Measurements from ENCODE around the gene ZNF35. TPM values are rescaled to one million over a fixed set of nuclear protein-coding genes. Genes with fewer than 3 reads are reported as not detected.

Gene ZNF35
- total RNA-seq (2014; rRNA removed) (12.0 and 12.4 TPM in 2 replicates), Bru-seq, nascent RNA (percentile 90 among the genes with signal in this experiment), BruChase-seq, experiment 1, labeled RNA remaining after a 6-hour chase (percentile 90 among the genes with signal in this experiment), BruChase-seq, experiment 2, labeled RNA remaining after a 2-hour chase (percentile 93 among the genes with signal in this experiment)
- long read RNA-seq, transcript ZNF35-201 (3 exons, 2,503 nt) = major isoform, 13 of 36 reads
- long read RNA-seq, transcript ZNF35-202 (4 exons, 2,661 nt) = major isoform, 13 of 36 reads
- long read RNA-seq, partial matches to known transcripts = 0 of 36 reads
- long read RNA-seq, other reads (novel, unspliced or antisense) = 8 of 36 reads

DNA sequence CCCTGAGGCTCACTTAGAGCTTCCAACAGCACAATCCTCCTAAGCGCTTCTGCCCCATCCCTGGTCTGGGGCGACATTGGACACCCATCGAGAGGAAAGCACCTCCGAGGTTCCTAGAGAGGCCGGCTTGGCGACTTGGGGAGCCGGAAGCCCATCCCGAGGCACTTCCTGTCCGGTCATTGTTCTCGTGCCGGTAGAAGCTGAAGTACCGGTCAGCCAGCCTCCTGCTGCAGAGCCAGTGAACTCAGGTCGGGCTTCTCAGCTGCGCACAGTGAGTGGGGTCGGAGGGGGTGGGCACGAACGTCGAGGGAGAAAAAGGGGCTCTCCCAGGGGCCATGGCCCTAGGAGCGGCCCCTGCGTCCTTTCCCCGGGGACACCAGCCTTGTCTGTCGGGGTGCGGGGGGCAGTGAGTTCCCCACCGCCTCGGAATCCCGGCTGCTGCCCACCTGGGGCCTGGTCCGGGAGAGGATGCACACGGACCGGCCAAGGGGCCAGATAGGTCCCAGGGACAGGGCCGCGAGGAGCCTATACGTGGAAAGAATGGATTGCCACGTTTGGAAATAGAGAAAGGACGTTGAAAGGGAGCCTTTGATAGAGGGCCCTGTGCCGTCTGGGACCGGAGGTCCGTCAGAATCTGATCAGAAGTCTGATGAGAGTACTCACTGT is at the start of gene ZNF35:
ZNF35 (plus strand) TSS at position 169 of the 666 bp plus-strand sequence. CDS start 2,336 bp downstream, outside the sequence.
- peaks cover 5% of the 10 kb centered on the region; the same call in 1 of the 2 replicates for H3K9me3 ChIP-seq (ENCODE audit: low read length)
- H3F3A ChIP-seq (ENCODE audit: low read length, unreplicated experiment) = no peaks in the 10 kb centered on the region
- H3K27me3 ChIP-seq (ENCODE audit: low read length) = no peaks in the 10 kb centered on the region
- ATAC-seq = peak; percentile 98
- peaks cover 27% of the 10 kb centered on the region for H3K79me2 ChIP-seq (ENCODE audit: low read length)
- peak within 1 kb of the TSS; percentile 88 for H3K4me2 ChIP-seq (ENCODE audit: low read length)
- H3K4me3 ChIP-seq (ENCODE audit: low read length) = peak within 1 kb of the TSS; percentile 74
- ChIA-PET CTCF (no interaction called here), POLR2A (ENCODE audit: unreplicated experiment) (interaction anchor here (0.6 kb wide), 1 partner anchor 414 kb away, joined by 6 read pairs; no protein-coding TSS in a partner anchor)
- H2AFZ ChIP-seq (ENCODE audit: low read length) = peak within 1 kb of the TSS; percentile 91
- intact Hi-C loops (cut with micrococcal nuclease) = loop anchor here (1.0 to 10.0 kb wide), 3 partner anchors 24 to 236 kb away; no protein-coding TSS in a partner anchor
- H3K27ac ChIP-seq (ENCODE audit: low read length) = no peak within 1 kb of the TSS
- TSS peak; percentile 77 for BruUV-seq (replicated peaks)
- TF ChIP-seq EZH2 (IDR thresholded peaks at IDR 0.05; ENCODE audit: low read length, unreplicated experiment) = no peak
- no peak for TF ChIP-seq EZH2phosphoT487 (IDR thresholded peaks at IDR 0.05; ENCODE audit: borderline replicate concordance, low read length)
- H3K9me2 ChIP-seq (replicated peaks; ENCODE audit: low read length) = no peaks in the 10 kb centered on the region
- peak within 1 kb of the TSS; percentile 88 for H3K9ac ChIP-seq (ENCODE audit: low read length)
- peak; percentile 92 for DNase-seq
- H3K36me3 ChIP-seq (ENCODE audit: low read depth, low read length) = peaks cover 37% of the 10 kb centered on the region
- H3K4me1 ChIP-seq (ENCODE audit: insufficient read depth, low read length) = peaks cover 3% of the 10 kb centered on the region; the same call in 1 of the 2 replicates
- H4K20me1 ChIP-seq (ENCODE audit: low read length) = no peaks in the 10 kb centered on the region

DNA sequence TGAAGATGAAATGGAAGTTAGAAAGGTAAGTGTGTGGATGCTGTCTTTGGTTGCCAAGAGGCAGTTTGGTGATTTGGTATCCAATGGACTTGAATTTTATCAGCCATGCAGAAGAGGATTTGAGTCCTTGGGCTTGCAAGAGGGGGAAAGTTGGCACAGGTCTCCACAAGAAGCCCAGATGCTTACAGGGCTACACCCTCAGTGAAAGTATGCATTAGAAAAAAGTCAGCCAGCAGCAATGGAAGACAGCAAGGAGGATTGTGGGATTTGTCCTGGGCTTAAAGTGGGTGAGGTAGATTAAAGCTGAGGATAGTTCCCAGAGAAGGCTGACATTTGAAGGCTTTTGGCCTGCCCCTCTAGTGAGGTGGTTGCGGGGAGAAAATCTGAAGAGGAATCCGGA is 46.8 kb upstream of the ZNF35 start:
- no peaks in the 10 kb centered on the region for H3K9me3 ChIP-seq (ENCODE audit: low read length)
- H3K36me3 ChIP-seq (ENCODE audit: low read depth, low read length) = no peaks in the 10 kb centered on the region
- H3K27me3 ChIP-seq (ENCODE audit: low read length) = no peaks in the 10 kb centered on the region
- H3K79me2 ChIP-seq (ENCODE audit: low read length) = no peaks in the 10 kb centered on the region
- H3F3A ChIP-seq (ENCODE audit: low read length, unreplicated experiment) = no peaks in the 10 kb centered on the region
- ATAC-seq (no peak), DNase-seq (no peak)
- no peak overlapping the region for H2AFZ ChIP-seq (ENCODE audit: low read length)
- H3K4me2 ChIP-seq (ENCODE audit: low read length) = no peak overlapping the region
- intact Hi-C loops (cut with micrococcal nuclease) = no loop called here
- H3K4me3 ChIP-seq (ENCODE audit: low read length) = no peak overlapping the region
- TF ChIP-seq, protein P1, sequence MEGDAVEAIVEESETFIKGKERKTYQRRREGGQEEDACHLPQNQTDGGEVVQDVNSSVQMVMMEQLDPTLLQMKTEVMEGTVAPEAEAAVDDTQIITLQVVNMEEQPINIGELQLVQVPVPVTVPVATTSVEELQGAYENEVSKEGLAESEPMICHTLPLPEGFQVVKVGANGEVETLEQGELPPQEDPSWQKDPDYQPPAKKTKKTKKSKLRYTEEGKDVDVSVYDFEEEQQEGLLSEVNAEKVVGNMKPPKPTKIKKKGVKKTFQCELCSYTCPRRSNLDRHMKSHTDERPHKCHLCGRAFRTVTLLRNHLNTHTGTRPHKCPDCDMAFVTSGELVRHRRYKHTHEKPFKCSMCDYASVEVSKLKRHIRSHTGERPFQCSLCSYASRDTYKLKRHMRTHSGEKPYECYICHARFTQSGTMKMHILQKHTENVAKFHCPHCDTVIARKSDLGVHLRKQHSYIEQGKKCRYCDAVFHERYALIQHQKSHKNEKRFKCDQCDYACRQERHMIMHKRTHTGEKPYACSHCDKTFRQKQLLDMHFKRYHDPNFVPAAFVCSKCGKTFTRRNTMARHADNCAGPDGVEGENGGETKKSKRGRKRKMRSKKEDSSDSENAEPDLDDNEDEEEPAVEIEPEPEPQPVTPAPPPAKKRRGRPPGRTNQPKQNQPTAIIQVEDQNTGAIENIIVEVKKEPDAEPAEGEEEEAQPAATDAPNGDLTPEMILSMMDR (conservative IDR thresholded peaks at IDR 0.05; ENCODE audit: low read depth, low read length) = no peak
- TF ChIP-seq EZH2phosphoT487 (IDR thresholded peaks at IDR 0.05; ENCODE audit: borderline replicate concordance, low read length) = no peak
- TF ChIP-seq EZH2 (IDR thresholded peaks at IDR 0.05; ENCODE audit: low read length, unreplicated experiment) = no peak
- ChIA-PET POLR2A (ENCODE audit: unreplicated experiment) (no interaction called here), CTCF (no interaction called here)
- H3K9ac ChIP-seq (ENCODE audit: low read length) = no peak overlapping the region
- no peaks in the 10 kb centered on the region for H3K4me1 ChIP-seq (ENCODE audit: insufficient read depth, low read length)
- H3K27ac ChIP-seq (ENCODE audit: low read length) = no peak overlapping the region
- BruUV-seq (replicated peaks) = no TSS peak
- H3K9me2 ChIP-seq (replicated peaks; ENCODE audit: low read length) = no peaks in the 10 kb centered on the region
- H4K20me1 ChIP-seq (ENCODE audit: low read length) = no peaks in the 10 kb centered on the region

DNA sequence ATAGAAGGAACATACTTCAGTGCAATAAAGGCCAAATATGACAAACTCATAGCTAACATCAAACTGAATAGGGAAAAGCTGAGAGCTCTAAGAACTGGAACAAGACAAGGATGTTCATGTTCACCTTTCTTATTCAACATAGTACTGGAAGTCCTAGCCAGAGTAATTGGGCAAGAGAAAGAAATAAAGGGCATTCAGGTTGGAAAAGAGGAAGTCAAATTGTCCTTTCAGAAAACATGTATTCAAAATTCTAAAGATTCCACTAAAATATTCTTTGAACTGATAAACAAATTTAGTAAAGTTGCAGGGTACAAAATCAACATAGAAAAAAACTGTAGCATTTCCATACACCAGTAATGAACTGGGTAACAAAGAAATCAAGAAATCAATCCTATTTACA is 35.9 kb upstream of the ZNF35 start:
- Histone ChIP-seq H3K9me3 (ENCODE audit: low read length) (no peaks in the 10 kb centered on the region), H3K4me3 (ENCODE audit: low read length) (no peak overlapping the region), H3K27ac (ENCODE audit: low read length) (no peak overlapping the region), H3K36me3 (ENCODE audit: low read depth, low read length) (no peaks in the 10 kb centered on the region), H4K20me1 (ENCODE audit: low read length) (no peaks in the 10 kb centered on the region), H3K4me1 (ENCODE audit: insufficient read depth, low read length) (no peaks in the 10 kb centered on the region), H2AFZ (ENCODE audit: low read length) (no peak overlapping the region), H3K9me2 (replicated peaks; ENCODE audit: low read length) (no peaks in the 10 kb centered on the region), H3K9ac (ENCODE audit: low read length) (no peak overlapping the region), H3K79me2 (ENCODE audit: low read length) (no peaks in the 10 kb centered on the region), H3K4me2 (ENCODE audit: low read length) (no peak overlapping the region), H3K27me3 (ENCODE audit: low read length) (no peaks in the 10 kb centered on the region), H3F3A (ENCODE audit: low read length, unreplicated experiment) (no peaks in the 10 kb centered on the region)
- ATAC-seq (no peak), DNase-seq (no peak)
- no TSS peak for BruUV-seq (replicated peaks)
- ChIA-PET CTCF (no interaction called here), POLR2A (ENCODE audit: unreplicated experiment) (interaction anchor here (0.7 kb wide), 1 partner anchor 1926 kb away, joined by 3 read pairs; no protein-coding TSS in a partner anchor)
- TF ChIP-seq, protein P1 (conservative IDR thresholded peaks at IDR 0.05; ENCODE audit: low read depth, low read length) = no peak
- TF ChIP-seq EZH2 (IDR thresholded peaks at IDR 0.05; ENCODE audit: low read length, unreplicated experiment) (no peak), EZH2phosphoT487 (IDR thresholded peaks at IDR 0.05; ENCODE audit: borderline replicate concordance, low read length) (no peak)
- intact Hi-C loops (cut with micrococcal nuclease) = no loop called here
